ENCODE measurements around the gene GSS.
"Not testable (repeated sequence)": the region's sequence is repeated elsewhere in the genome, so short reads cannot be mapped to it uniquely, and the experiment has no call there.

Gene GSS

DNA sequence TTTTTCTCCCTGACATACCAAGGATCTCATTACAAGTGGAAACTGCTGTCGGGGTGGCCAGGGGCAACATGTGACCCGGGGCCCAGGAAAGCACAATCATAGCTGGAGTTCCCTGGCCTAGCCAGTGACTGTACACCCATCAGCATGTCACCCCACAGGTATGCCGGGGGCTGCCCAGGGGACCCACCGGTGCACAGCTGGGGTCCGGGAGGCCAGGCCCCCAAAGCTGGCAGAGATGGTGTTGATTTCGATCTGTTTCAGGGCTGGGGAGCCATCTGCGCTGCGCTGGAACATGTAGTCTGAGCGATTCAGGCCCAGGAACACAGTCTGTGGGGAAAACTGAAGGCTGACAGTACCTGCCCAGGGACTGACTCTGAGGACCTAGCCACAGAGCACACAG is 13.3 kb downstream of the GSS start:
- DNase-seq: no peak

DNA sequence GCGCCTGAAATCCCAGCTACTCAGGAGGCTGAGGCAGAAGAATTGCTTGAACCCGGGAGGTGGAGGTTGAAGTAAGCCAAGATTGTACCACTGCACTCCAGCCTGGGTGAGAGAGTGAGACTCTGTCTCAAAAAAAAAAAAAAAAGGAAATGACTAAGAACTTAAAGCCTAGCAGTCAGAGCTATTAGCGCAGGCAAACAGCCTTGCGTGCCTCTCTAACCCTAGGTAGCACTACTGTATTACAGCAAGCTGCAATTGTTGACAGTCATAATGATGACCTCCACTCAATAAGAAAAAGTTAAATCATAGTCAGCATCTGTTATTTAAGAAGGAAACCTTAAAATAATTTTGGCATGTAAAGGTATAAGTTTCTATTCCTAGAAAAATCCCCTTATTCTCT is 14.4 kb downstream of the GSS start:
- no peak for DNase-seq

DNA sequence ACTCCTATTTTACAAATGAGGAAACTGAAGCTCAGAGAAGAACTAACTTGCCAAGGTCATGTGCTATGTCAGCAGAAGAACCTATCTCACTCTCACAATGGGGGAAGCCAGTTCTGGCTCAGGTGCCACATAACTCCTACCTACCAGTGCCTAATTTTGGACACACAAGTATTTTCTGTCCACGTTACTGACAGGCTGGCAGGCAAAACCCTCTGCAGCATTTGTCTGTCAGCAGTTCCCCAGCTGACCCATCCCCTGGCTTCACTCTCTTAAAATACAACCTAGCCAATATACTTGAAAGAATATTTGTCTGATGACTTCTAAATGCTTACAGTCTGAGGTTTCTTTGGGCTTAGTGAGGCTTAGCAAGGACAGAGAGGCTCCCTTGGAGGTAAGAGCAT is 15.5 kb downstream of the GSS start:
- no peak for DNase-seq

DNA sequence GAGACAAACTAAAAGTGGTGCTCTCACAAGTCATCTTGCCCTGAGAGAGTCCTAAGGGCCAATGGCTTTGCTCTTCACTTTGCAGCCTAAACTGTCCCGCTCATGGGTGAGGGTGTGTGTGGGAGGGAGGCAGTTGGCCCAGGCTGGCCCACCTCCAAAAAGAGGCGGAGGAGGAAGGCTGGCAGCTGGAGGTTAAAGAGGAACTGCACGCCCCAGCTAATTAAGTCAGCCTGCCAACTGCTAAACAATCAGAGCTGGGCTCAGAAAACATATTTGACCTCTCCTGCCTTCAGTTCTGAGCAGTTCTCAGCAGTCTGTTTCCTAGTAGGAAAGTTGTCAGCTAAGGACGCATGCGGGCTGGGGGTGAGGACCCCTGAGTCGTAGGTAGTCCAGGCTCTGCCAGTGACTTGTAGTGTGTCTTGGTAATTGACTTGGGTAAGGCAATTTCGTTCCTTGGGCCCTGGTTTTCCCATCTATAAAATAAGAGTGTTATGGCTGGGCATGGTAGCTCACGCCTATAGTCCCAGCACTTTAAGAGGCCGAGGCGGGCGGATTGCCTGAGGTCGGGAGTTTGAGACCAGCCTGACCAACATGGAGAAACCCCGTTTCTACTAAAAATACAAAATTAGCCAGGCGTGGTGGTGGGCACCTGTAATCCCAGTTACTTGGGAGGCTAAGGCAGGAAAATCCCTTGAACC is 17.0 kb downstream of the GSS start:
- no peak for DNase-seq

DNA sequence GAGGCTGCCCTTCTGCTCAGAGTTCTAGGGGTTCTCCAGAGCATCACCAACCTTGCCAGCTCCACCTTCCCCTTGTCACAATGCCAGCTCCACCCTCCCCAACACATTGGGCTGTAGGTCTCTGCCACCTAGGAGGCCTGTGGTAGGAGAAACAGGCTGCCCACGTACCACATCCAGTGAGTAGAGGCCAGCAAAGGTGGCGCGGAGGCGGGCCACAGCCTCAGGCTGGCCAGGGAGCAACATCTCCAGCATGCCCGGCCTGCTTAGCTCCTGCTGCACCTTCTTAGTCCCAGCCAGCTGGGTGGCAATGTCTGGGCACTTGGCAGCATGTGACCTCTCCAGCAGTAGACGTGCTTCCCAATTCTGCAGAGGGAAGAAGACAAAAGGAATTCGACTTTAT is 23.8 kb downstream of the GSS start:
- no peak for DNase-seq

DNA sequence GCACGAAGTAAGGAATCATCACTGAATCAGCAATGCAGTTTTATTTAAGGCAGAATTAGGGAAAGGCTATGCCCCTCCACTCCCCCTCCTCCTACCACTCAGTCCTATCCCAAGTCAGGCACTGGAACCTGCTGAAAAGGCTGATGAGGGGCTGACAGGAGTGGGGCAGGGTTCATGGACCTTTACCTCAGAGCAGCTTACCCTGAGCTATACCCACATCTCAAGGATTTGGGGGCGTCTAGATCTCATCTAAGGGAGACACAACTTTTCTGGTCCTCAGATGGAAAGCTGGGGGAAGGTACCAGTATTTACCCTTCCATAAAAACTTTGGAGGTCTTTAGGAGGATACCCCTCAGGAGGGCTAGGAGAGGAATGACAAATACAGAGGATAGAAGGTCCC is 27.2 kb downstream of the GSS start:
- DNase-seq: no peak

DNA sequence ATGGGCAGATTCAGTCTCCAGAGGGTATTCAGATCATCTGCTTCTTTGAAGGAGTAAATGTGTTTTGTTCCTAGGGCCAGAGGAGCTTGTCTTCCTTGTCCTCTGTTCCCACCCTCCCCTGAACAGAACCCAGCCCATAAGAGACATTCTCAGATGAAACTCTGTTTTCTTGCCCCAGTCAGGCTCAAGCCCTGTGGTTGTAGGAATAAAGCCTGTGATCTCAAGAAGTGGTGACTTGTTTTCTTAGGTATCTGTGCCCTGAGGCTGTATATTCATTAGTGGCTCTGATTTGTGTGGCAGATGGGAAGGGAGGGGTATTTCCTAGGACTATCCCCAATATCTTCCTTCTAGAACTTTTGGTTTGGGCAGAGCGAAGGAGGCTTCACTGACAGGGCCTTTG is 27.9 kb downstream of the GSS start:
- no peak for DNase-seq

DNA sequence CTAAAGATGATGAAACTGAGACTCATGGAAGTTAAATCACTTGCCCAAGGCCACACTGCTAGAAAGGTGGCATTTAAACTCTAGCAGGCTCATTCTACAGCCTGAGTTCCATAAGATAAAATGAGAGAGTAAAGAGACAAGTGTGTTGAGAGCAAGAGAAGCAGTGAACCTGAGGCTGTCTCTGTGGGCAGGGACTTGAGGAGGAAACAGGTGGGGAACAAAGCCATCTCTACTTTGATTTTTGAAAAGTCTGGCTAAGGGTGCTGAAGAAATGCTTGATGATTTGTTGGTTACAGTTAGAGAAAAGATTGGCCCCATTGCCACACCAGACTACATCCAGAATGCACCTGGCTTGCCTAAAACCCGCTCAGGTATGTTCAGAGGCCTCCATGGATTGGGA is 29.0 kb downstream of the GSS start:
- DNase-seq: no peak

DNA sequence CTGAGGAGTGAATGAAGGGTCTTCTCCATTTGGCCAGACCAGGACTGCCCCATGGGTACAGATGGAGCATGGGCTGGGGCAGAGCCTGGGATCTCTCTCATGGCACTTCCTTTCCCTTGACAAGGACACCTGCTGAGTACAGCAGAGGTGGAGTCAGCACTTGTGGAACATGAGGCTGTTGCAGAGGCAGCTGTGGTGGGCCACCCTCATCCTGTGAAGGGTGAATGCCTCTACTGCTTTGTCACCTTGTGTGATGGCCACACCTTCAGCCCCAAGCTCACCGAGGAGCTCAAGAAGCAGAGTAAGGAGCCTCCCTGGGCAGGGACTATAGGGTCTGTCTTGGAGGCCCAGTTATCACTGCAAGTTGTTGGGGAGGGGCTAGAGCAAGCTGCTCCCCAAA is 29.6 kb downstream of the GSS start:
- no peak for DNase-seq

DNA sequence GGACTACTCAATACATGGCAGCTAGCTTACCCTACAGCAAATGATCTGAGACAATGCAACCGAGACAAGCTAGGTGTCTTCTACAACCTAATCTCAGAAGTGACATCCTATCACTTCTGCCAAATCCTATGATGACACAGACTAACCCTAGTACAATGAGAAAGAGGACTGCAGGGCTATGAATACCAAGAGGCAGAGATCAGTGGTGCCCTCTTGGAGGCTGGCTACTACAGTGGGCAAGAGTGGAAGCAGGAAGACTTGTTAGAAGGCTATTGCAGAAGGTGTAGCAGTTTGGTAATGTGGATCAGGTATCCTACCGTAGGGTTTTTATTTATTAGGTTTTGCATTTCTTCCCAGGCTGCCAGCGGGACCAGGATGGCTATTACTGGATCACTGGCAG is 30.3 kb downstream of the GSS start:
- no peak for DNase-seq

DNA sequence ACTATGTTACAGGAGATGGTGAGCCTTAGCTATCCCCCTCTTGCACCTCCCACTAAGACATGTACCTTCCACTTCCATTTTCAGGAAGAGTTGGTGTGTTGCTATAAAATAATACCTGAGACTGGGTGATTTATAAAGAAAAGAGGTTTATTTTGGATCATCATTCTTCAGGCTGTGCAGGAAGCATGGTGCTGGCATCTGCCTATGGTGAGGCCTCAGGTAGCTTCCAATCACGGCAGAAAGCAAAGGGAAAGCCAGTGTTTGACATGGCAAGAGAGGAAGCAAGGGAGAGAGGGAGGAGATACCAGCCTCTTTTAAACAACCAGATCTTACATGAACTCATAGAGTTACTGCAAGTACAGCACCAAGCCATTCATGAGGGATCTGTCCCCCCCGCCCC is 32.2 kb downstream of the GSS start:
- no peak for DNase-seq

DNA sequence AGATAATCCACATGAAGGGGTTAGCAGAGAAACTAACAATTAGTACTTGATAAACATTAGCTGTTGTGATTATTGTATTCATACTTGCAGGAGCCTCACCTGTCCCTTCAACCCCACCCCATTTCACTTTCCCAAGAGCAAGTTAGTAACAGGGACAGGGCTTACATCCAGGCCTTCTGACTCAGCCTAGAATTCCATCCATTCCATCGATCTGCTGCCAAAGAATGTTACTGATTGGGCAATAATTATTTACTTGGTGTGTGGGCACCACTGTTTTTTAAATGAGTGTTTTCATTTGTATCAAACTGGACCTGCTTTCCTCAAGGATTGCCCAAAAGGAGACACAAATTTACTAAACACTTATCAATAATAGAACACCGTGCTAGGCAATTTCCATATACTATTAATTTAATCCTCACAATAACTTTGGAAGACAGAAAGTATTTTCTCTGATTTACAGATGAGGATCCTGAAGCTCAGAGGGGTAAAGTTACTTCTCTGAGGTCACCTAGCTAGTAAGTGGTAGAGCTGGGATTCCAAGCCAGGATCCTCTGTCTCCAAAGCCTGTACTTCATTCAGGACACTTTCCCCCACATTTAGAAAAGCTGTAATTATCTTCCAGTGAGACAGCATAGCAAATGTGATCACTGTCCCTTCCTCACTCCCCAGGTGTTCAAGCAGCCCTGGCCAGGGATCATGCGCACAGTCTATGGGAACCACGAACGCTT is 32.8 kb downstream of the GSS start:
- DNase-seq: no peak

DNA sequence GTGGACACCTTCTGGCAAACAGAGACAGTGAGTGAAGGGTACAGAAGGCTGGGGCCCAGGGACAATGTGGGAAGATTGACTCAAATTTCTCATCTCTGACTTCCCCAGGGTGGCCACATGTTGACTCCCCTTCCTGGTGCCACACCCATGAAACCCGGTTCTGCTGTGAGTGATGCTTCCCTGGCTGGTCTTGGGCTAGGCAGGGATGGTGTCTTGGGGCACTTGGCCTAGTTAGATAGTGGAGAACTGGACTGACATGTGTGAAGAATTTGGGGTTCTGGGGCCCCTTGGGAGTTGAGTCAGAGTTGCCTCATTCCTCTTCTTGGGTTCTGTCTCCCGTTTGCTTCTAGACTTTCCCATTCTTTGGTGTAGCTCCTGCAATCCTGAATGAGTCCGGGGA is 34.2 kb downstream of the GSS start:
- DNase-seq: no peak

DNA sequence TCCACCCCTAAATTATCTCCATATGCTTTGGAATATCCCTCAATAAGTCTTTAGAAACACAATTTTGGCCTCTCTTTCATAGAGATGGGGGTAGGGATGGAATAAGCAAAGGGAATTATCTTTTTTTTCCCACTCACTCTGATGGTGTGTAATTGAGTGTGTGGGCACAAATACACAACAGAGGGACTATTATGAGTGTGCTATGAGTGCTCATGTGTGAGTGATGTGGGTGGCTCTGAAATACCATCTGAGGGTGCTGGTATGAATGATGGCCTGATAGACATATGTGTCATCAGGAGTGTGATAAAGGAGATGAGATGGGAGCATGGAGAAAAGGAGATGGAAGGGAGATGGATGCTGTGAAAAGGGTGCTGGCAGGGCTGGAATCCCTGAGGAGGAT is 35.6 kb downstream of the GSS start:
- DNase-seq: no peak

DNA sequence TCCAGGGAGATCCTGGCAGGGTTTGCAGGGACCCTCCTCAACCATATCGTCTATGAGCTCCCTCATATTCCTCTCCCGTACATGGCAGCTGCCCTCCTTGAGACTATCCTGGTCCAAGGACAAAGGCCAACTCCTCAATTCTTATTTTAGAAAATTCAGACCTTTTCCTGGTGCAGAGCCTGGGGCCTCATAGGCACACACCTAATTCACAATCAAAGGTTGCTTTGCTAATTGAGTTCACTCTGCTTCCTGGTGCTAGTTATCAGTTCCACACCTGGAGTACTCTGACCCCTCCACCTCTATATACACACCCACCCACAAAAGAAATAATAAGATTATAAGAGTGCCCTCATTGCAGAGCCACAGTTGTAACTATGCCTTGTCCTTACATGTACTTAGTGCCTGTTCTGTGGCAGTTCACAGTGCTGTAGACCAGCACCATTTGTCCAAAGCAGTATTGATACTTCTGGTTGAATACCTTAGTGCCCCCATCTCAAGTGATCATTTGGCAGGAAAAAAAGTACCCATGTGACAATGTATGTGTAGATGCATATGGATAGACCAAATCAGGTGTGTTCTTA is 38.7 kb downstream of the GSS start:
- DNase-seq: no peak

DNA sequence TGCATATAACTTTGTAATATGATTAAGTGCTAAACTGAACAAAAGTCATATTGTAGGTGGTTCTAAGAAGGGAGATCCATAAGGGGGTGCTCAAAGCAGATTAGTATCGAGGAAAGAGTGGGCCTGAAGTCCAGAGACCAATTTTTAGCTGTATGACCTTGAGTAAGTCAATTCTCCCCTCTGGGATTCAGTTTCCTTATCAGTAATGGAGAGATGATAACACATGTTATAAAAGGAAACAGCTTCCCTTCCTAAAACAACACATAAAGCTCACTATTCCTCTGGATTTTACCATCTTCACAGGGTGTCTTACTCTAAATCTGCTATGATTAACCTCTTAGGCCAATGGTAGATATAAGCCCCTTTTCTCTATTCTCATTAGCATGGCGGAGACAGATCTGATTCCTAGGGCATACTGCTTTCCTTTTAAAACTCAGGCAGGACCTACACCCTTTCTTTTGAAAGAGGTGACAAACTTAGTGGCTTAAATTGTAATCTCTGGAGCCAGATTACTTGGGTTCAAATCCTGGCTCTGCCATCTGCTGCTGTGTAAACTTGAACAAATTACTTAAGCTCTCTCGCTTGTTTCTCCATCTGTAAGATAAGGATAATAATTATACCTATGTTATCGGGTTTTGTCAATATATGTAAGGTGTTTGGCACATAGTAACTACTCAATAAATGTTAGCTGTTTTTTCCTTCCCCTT is 39.7 kb downstream of the GSS start:
- no peak for DNase-seq

DNA sequence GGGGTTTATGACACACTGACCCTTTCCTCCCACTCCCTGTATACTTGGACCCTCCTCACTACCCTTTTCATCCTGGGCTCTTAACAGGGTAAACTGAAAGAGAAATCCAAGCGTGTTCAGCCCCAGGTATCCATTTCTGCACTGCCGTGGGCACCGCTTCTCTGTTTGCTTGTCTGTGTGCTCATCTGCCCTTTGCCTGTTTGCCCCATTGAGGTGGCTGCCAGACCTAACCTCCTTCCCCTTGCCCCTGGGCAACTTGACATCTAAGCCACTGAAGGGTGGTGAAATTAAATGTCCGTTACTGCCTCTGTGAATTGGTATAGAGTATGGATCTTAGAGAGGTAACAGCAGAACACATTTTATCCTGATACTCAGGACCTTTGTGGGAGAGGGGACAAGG is 40.5 kb downstream of the GSS start:
- no peak for DNase-seq

DNA sequence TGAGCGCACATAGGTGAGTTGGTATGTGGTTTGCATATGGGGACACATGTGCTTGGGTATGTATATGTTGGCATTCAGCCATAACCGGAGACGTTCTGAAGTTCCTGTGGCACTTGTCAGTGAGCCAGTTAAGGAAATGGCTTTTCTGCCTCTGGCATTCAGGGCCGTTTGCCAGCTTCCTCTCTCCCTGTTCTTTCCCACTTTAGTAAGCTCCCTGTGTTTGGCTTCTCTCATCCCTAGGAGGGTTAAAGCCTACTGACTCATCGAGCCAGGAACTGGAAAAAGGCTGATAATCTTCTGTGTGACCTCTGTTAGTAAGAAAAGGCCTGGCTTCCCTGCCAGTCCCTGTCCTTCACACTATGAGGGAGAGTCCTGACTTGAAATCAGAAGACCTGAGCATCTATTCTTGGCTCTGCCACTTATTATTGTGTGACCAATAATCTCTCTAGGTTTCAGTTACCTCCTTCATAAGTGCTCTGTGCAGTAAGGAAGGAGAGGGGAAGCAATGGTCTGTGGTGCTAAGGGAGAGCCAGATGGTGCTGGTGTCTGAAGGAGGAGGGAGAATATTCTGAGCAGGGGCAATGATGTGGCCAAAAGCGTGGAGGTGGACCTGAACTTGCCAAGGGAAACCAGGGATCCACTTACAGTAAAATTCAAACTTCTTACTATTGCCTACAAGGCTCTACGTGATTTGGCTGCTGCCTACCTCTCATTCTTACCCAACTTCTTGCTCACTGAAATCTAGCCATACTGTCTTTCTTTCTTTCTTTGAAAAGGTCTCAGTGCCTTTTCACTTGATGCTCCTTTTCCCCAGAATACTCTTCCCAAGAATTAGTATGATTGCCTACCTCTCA is 47.8 kb downstream of the GSS start:
- no peak for DNase-seq

DNA sequence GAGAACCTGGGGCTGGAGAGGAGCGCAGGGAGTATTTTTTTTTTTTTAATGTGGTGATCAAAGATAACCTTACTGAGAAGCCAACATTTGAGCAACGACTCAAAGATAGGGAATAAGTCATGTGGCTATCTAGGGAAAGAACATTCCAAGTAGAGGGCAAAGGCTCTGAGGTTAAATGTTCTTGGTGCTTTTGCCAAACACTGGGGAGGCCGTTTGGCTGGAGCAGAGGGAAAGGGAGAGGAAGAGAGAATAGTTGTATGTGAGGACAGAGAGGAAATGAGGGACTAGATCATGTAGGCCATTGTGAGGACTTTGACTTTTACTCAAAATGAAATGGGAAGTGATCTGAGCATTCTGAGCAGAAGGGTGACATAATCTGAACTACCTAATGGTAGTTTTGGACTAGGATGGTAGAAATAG is 51.4 kb downstream of the GSS start:
- DNase-seq: no peak

DNA sequence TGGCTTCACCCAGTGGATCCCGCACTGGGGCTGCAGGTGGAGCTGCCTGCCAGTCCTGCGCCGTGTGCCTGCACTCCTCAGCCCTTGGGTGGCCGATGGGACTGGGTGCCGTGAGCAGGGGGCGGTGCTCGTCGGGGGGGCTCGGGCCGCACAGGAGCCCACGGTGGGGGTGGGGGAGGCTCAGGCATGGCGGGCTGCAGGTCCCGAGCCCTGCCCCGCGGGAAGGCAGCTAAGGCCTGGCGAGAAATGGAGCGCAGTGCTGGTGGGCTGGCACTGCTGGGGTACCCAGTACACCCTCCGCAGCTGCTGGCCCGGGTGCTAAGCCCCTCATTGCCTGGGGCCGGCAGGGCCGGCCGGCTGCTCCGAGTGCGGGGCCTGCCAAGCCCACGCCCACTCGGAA is 56.9 kb downstream of the GSS start:
- not testable (repeated sequence) for DNase-seq

DNA sequence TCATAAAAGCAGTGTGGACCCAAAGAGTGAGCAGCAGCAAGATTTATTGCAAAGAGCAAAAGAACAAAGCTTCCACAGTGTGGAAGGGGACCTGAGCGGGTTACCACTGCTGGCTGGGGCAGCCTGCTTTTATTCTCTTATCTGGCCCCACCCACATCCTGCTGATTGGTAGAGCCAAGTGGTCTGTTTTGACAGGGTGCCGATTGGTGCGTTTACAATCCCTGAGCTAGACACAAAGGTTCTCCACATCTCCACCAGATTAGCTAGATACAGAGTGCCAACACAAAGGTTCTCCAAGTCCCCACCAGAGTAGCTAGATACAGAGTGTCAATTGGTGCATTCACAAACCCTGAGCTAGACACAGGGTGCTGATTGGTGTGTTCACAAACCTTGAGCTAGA is 57.5 kb downstream of the GSS start:
- DNase-seq: not testable (repeated sequence)

DNA sequence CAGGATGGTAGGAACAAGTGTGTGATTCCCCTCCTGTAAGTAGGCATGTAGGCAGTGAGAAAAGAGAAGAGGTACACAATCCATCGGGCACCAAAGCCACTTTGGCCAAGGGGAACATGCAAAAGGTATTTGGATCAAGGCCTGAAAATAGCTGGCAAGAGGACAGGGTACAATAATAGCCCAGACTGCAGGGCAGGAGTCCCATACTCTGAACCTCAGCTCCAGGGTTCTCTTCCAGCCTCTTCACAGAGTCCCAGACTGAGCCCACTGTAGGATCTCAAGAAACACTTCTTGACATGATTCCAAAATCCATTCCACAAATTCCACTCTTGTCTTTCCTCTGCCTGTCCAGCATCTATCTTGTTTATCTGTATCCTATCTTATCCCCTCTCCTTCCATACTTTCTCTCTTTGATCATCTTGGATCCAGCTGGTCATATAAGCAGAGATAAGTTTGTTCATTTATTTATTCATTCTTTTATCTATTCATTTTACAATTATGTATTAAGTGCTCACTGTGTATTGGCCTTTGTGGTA is 59.5 kb downstream of the GSS start:
- no peak for DNase-seq

DNA sequence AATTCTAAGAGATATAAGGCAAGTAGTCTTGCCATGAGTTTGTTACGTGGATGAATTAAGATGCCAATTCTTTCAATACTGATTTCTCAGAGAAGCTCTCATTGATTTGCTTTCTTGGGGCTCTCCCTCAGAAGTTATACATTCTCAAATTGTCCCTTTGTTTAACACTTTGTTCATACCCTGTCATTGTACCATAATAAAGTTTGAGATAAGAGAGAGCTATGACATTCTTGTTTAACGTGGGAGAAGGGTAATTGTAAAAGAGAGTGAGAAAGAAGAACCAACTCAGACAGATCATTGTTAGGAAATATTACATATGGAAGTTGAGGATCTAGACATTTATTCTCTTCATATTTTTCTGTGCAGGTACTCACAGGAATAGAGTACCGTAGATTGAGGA is 60.1 kb downstream of the GSS start:
- no peak for DNase-seq

Measured in NCI-H748 treated with DMSO at 0.1 percent for 48 hours (cell line).